Activated T-helper 2 cell treated with anti-CD3 and anti-CD28 coated beads, Interferon-gamma antibody, Interleukin-2, Interleukin-4, amounts not matched to agents 10 μg/mL and 5 μg/mL and 100 μg/mL, durations not matched to agents 14 hours and 24 hours and 36 hours (primary cell): ENCODE measurements around the gene TPTE. TPM values are rescaled to one million over a fixed set of nuclear protein-coding genes. Genes with fewer than 3 reads are reported as not detected.
"Not testable (repeated sequence)": the region's sequence is repeated elsewhere in the genome, so short reads cannot be mapped to it uniquely, and the experiment has no call there.

Source experiments
- DNase-seq: peaks from one replicate; pipeline ENCODE4 v3.0.0; 2021; ENCODE audit warnings: low spot score
- H3K27ac Mint-ChIP-seq: one replicate; pipeline ENCODE4 v1.8.0; 2021; ENCODE audit warnings: mixed read lengths
- H3K27me3 Mint-ChIP-seq: one replicate; pipeline ENCODE4 v1.8.0; 2021; ENCODE audit warnings: low read depth, mixed read lengths
- H3K36me3 Mint-ChIP-seq: one replicate; pipeline ENCODE4 v1.8.0; 2021; ENCODE audit warnings: low read depth, mixed read lengths
- H3K4me1 Mint-ChIP-seq: one replicate; pipeline ENCODE4 v1.8.0; 2021; ENCODE audit warnings: low read depth, mixed read lengths
- H3K4me3 Mint-ChIP-seq: one replicate; pipeline ENCODE4 v1.8.0; 2021; ENCODE audit warnings: low read depth, mild to moderate bottlenecking, moderate library complexity, mixed read lengths
- H3K9me3 Mint-ChIP-seq: one replicate; pipeline ENCODE4 v1.8.0; 2021; ENCODE audit warnings: mixed read lengths
- intact Hi-C: fragments of 100-400 bp; cut with micrococcal nuclease; formaldehyde crosslinking; loops from one replicate; pipeline ENCODE4 v1.15.1; 2023
- total RNA-seq: library from RNA; stranded (reverse); gene quantifications from 2 replicates; pipeline ENCODE4 v1.2.3, GENCODE V29; 2022

TPTE gene
- total RNA-seq, 1 donor from 2014 or later, result not detected

- intact Hi-C loops, H3K27me3 Mint-ChIP-seq: not testable (repeated sequence)
These were observed 27.1 kb downstream of the TPTE start for GRCh38 chr21:10548331-10548954.

GRCh38 chr21:10570803-10571202 lies 49.4 kb downstream of the TPTE start:
- intact Hi-C loops, H3K36me3 Mint-ChIP-seq, H3K4me1 Mint-ChIP-seq, H3K4me3 Mint-ChIP-seq, DNase-seq, H3K27me3 Mint-ChIP-seq, H3K27ac Mint-ChIP-seq: not testable (repeated sequence)
- H3K9me3 Mint-ChIP-seq, result peaks cover 58% of the 10 kb centered on the region

More at GRCh38 chr21:10548331-10548954, 27.1 kb downstream of the TPTE start:
- H3K9me3 Mint-ChIP-seq, result peaks cover 64% of the 10 kb centered on the region
- H3K27ac Mint-ChIP-seq, H3K4me1 Mint-ChIP-seq, H3K4me3 Mint-ChIP-seq, DNase-seq, H3K36me3 Mint-ChIP-seq: not testable (repeated sequence)

GRCh38 chr21:10574531-10575310 lies 53.3 kb downstream of the TPTE start:
- intact Hi-C loops, DNase-seq, H3K27ac Mint-ChIP-seq, H3K27me3 Mint-ChIP-seq, H3K4me1 Mint-ChIP-seq, H3K36me3 Mint-ChIP-seq, H3K4me3 Mint-ChIP-seq: not testable (repeated sequence)
- H3K9me3 Mint-ChIP-seq, result peaks cover 52% of the 10 kb centered on the region

- H3K4me3 Mint-ChIP-seq, result no peak overlapping the region
- no peak for DNase-seq
- H3K27me3 Mint-ChIP-seq, result no peaks in the 10 kb centered on the region
- intact Hi-C loops, result no loop called here
- peaks cover 48% of the 10 kb centered on the region for H3K9me3 Mint-ChIP-seq
- no peak overlapping the region for H3K27ac Mint-ChIP-seq
- H3K4me1 Mint-ChIP-seq, result no peaks in the 10 kb centered on the region
- H3K36me3 Mint-ChIP-seq, result no peaks in the 10 kb centered on the region
These were observed 53.9 kb downstream of the TPTE start for GRCh38 chr21:10575311-10575667.

GRCh38 chr21:10578910-10579309 lies 57.5 kb downstream of the TPTE start:
- H3K36me3 Mint-ChIP-seq, intact Hi-C loops, H3K27ac Mint-ChIP-seq, DNase-seq, H3K4me3 Mint-ChIP-seq, H3K27me3 Mint-ChIP-seq, H3K4me1 Mint-ChIP-seq: not testable (repeated sequence)
- H3K9me3 Mint-ChIP-seq, result peaks cover 42% of the 10 kb centered on the region

- peaks cover 15% of the 10 kb centered on the region for H3K9me3 Mint-ChIP-seq
- H3K36me3 Mint-ChIP-seq, intact Hi-C loops, H3K27me3 Mint-ChIP-seq, H3K4me3 Mint-ChIP-seq, DNase-seq, H3K4me1 Mint-ChIP-seq, H3K27ac Mint-ChIP-seq: not testable (repeated sequence)
These were observed 67.7 kb downstream of the TPTE start for GRCh38 chr21:10589115-10589514.

GRCh38 chr21:10607074-10607473 lies 85.7 kb downstream of the TPTE start:
- H3K4me1 Mint-ChIP-seq, H3K4me3 Mint-ChIP-seq, H3K36me3 Mint-ChIP-seq, intact Hi-C loops, DNase-seq, H3K27ac Mint-ChIP-seq, H3K27me3 Mint-ChIP-seq: not testable (repeated sequence)
- peaks cover 15% of the 10 kb centered on the region for H3K9me3 Mint-ChIP-seq

- peaks cover 11% of the 10 kb centered on the region for H3K9me3 Mint-ChIP-seq
- intact Hi-C loops, H3K27ac Mint-ChIP-seq, H3K4me1 Mint-ChIP-seq, H3K27me3 Mint-ChIP-seq, H3K4me3 Mint-ChIP-seq, H3K36me3 Mint-ChIP-seq, DNase-seq: not testable (repeated sequence)
These were observed 92.9 kb downstream of the TPTE start for GRCh38 chr21:10614285-10614684.

- intact Hi-C loops, H3K27ac Mint-ChIP-seq, H3K4me1 Mint-ChIP-seq, H3K4me3 Mint-ChIP-seq, DNase-seq, H3K36me3 Mint-ChIP-seq, H3K27me3 Mint-ChIP-seq: not testable (repeated sequence)
- peaks cover 15% of the 10 kb centered on the region for H3K9me3 Mint-ChIP-seq
These were observed 94.7 kb downstream of the TPTE start for GRCh38 chr21:10616061-10616460.

GRCh38 chr21:10616535-10616934 lies 95.2 kb downstream of the TPTE start:
- no peaks in the 10 kb centered on the region for H3K4me1 Mint-ChIP-seq
- H3K36me3 Mint-ChIP-seq, result no peaks in the 10 kb centered on the region
- H3K4me3 Mint-ChIP-seq, result no peak overlapping the region
- H3K27me3 Mint-ChIP-seq, result no peaks in the 10 kb centered on the region
- H3K27ac Mint-ChIP-seq, result no peak overlapping the region
- peaks cover 15% of the 10 kb centered on the region for H3K9me3 Mint-ChIP-seq
- DNase-seq, result no peak
- intact Hi-C loops, result no loop called here

- H3K36me3 Mint-ChIP-seq, H3K27ac Mint-ChIP-seq, H3K4me3 Mint-ChIP-seq, DNase-seq, H3K4me1 Mint-ChIP-seq, H3K27me3 Mint-ChIP-seq, intact Hi-C loops: not testable (repeated sequence)
- peaks cover 15% of the 10 kb centered on the region for H3K9me3 Mint-ChIP-seq
These were observed 95.9 kb downstream of the TPTE start for GRCh38 chr21:10617133-10617752.

GRCh38 chr21:10627316-10627863 lies 106.0 kb downstream of the TPTE start:
- no peaks in the 10 kb centered on the region for H3K9me3 Mint-ChIP-seq

GRCh38 chr21:10629239-10629638 lies 107.9 kb downstream of the TPTE start:
- H3K9me3 Mint-ChIP-seq, H3K36me3 Mint-ChIP-seq, H3K27ac Mint-ChIP-seq, H3K27me3 Mint-ChIP-seq, DNase-seq, H3K4me3 Mint-ChIP-seq, intact Hi-C loops, H3K4me1 Mint-ChIP-seq: not testable (repeated sequence)

More at GRCh38 chr21:10627316-10627863, 106.0 kb downstream of the TPTE start:
- no peak overlapping the region for H3K4me3 Mint-ChIP-seq
- intact Hi-C loops, result no loop called here
- no peaks in the 10 kb centered on the region for H3K4me1 Mint-ChIP-seq
- H3K27me3 Mint-ChIP-seq, result no peaks in the 10 kb centered on the region
- H3K27ac Mint-ChIP-seq, result no peak overlapping the region
- no peak for DNase-seq
- no peaks in the 10 kb centered on the region for H3K36me3 Mint-ChIP-seq
